Pancreas (tissue), 10 donors: ENCODE results near the gene DAND5. TPM values are rescaled to one million over a fixed set of nuclear protein-coding genes. Genes with fewer than 3 reads are reported as not detected.

Source experiments
- ATAC-seq, 4 donors: fragments of 200-7000 bp; cut with Tn5 transposase; one replicate each; pipeline versions ENCODE4 v1.8.0 to v1.9.1; 2020; ENCODE audit warnings: mild to moderate bottlenecking in 4 of 4, moderate library complexity in 4 of 4
- DNase-seq, 6 donors: peaks; one replicate each; pipeline ENCODE4 v3.0.0-alpha.2; 2020
- FAIRE-seq: peaks from 2 replicates; lab custom pipeline; 2012; peaks lifted over from hg19 to GRCh38; lab: Jason Lieb, UNC
- H3K27ac ChIP-seq, 4 donors: fragments of 200-600 bp; sonication (generic); 1 replicate in 3 of 4; 2 replicates in 1 of 4; pipeline versions ENCODE4 v1.5.0 to v1.8.0; 2020
- H3K27me3 ChIP-seq, 4 donors: fragments of 200-600 bp; one replicate each; pipeline ENCODE4 v1.8.0; 2021
- H3K36me3 ChIP-seq, 3 donors: fragments of 200-600 bp; sonication (generic) in 1 of 3; one replicate each; pipeline versions ENCODE4 v1.5.0 to v1.8.0; 2020 to 2021
- H3K4me1 ChIP-seq, 3 donors: fragments of 200-600 bp; one replicate each; pipeline ENCODE4 v1.8.0; 2021
- H3K4me3 ChIP-seq, 4 donors: fragments of 200-600 bp; sonication (generic) in 2 of 4; one replicate each; pipeline versions ENCODE4 v1.5.0 to v1.8.0; 2020 to 2021
- H3K9me3 ChIP-seq, 4 donors: fragments of 200-600 bp; one replicate each; pipeline ENCODE4 v1.8.0; 2021
- WGBS, 2 donors: extraction: QIAGEN DNeasy Blood & Tissue Kit; methylation state at CpG; one replicate each; pipeline ENCODE4 v1.1.7; 2013; 5-methylcytosine and 5-hydroxymethylcytosine counted together
- intact Hi-C, 3 donors: fragments of 100-400 bp; cut with DNase I; formaldehyde crosslinking; loops; one replicate each; pipeline versions ENCODE4 v1.11.1 to v1.14.2; 2022
- polyA plus RNA-seq, 2 donors: library from polyadenylated mRNA; stranded (reverse); fragments of 200-250 nt; gene quantifications; one replicate each; pipeline ENCODE4 v1.2.3, GENCODE V29; 2013
- total RNA-seq, 6 donors: library from RNA; stranded (reverse); fragmentation: NEBNext Ultra II Directional in 4 of 6; extraction: Animal tissue kit (Norgen Biotek cat#: 25700) in 4 of 6; gene quantifications; one replicate each; pipeline versions ENCODE4 v1.2.1 to v1.2.4, GENCODE V29; 2021 to 2023
- TF ChIP-seq, protein P1 (sequence below), 4 donors: fragments of 200-600 bp; sonication (generic) in 3 of 4; IDR thresholded peaks; one replicate each; pipeline versions ENCODE4 v1.5.0 to v1.8.0; 2021; ENCODE audit warnings: antibody characterized with exemption in 4 of 4
- donor health status: healthy with polysubstance abuse.
- donor health status: DM: no; HTN: no; CAD: no; lungs with moderate emphysema.
- donor health status: DM: no; HTN: no; CAD: no.
- donor health status: control.
- donor health status: control.
- donor health status: Bipolar disorder and iron deficiency.
- donor health status: DM: yes; HTN: yes; CAD: no.
- donor health status: DM: no; HTN: no; CAD: no.
- donor health status: DM: no; HTN: no; CAD: no.
- donor health status: DM: yes; HTN: yes; CAD: no.

The DAND5 gene
- total and polyA plus RNA-seq, 8 donors = 0.12 to 0.23 (median 0.14) TPM; not detected in 4

DNA sequence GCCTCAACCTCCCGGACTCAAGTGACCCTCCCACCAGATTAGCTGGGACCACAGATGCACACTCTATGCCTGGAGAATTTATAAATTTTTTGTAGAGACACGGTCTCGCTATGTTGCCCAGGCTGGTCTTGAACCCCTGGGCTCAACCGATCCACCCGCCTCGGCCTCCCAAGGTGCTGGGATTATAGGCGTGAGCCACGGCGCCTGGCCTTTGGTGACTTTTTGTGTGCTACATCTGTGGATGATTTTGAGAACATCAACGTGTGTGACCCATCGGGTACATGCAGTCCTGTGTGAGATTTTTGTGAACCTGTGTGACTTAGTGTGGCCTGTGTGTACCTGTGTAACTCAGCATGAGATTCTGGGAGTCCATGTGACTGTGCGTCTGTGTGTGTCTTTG, 17.4 kb downstream of the DAND5 start:
- intact Hi-C loops = loop anchor here in 2 of 3 donors (5.0 to 10.0 kb wide), 2 partner anchors 46 to 78 kb away; no protein-coding TSS in a partner anchor
- no peak for DNase-seq
- ATAC-seq = no peak
- no peaks in the 10 kb centered on the region for H3K9me3 ChIP-seq
- no peaks in the 10 kb centered on the region for H3K27me3 ChIP-seq
- H3K27ac ChIP-seq = no peak overlapping the region
- no peak overlapping the region for H3K4me3 ChIP-seq
- peaks cover 0 to 3% (median 0%) of the 10 kb centered on the region in 3 donors for H3K4me1 ChIP-seq
- FAIRE-seq = no peak
- 92 to 95% methylated on average over 12 of the region's 12 CpGs for WGBS, 2 donors
- TF ChIP-seq, protein P1, sequence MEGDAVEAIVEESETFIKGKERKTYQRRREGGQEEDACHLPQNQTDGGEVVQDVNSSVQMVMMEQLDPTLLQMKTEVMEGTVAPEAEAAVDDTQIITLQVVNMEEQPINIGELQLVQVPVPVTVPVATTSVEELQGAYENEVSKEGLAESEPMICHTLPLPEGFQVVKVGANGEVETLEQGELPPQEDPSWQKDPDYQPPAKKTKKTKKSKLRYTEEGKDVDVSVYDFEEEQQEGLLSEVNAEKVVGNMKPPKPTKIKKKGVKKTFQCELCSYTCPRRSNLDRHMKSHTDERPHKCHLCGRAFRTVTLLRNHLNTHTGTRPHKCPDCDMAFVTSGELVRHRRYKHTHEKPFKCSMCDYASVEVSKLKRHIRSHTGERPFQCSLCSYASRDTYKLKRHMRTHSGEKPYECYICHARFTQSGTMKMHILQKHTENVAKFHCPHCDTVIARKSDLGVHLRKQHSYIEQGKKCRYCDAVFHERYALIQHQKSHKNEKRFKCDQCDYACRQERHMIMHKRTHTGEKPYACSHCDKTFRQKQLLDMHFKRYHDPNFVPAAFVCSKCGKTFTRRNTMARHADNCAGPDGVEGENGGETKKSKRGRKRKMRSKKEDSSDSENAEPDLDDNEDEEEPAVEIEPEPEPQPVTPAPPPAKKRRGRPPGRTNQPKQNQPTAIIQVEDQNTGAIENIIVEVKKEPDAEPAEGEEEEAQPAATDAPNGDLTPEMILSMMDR (IDR thresholded peaks at IDR 0.05) = no peak
- no peaks in the 10 kb centered on the region for H3K36me3 ChIP-seq

DNA sequence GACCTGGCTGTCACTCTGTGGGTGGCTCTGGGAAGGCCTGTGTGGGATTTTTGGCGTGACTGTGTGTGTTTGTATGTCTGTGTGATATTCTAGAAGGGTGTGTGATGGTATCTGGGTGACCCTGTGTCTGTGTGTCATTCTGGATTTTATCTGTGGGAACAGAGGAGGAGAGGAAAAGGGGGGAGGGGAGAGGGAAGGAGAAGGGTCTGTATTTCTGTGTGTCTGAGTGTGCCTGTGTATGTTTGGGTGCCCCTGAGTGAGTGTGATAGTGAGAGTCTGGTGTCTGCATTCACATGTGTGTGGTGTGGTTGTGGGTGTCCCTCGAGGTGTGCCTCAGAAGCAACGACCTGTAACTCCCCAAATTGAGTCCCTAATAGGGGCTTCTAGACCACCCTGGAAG, 17.8 kb downstream of the DAND5 start:
- no peaks in the 10 kb centered on the region for H3K9me3 ChIP-seq
- no peaks in the 10 kb centered on the region for H3K36me3 ChIP-seq
- no peaks in the 10 kb centered on the region for H3K27me3 ChIP-seq
- DNase-seq (no peak), ATAC-seq (no peak), FAIRE-seq (no peak)
- intact Hi-C loops = loop anchor here in 2 of 3 donors (5.0 to 10.0 kb wide), 2 partner anchors 45 to 78 kb away; no protein-coding TSS in a partner anchor
- no peak overlapping the region for H3K4me3 ChIP-seq
- 67 to 75% methylated on average over 3 of the region's 3 CpGs for WGBS, 2 donors
- H3K27ac ChIP-seq = no peak overlapping the region
- H3K4me1 ChIP-seq = peaks cover 0 to 3% (median 0%) of the 10 kb centered on the region in 3 donors
- TF ChIP-seq, protein P1 (IDR thresholded peaks at IDR 0.05) = no peak

DNA sequence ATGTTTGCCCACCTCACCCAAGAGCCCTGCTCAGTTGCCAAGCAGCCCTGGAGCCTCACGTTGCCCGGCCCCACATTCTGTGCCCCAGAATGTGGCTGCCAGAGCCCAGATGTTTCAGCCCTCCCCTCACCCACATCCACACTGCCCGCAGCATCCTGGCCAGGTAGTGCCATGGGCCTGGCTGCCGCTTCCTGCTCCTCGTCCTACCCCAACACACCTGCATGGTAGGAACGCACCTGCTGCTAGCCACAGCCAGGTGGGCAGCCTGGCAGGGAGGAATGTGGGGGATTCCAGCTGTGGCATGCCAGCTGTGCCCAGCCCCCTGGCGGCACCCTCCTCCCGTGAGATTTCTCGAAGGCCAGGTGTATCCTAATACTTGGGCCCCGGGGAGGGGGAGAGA, 18.4 kb downstream of the DAND5 start:
- intact Hi-C loops = loop anchor here in 2 of 3 donors (5.0 to 10.0 kb wide), 2 partner anchors 45 to 77 kb away; no protein-coding TSS in a partner anchor
- Histone ChIP-seq H3K27me3 (no peaks in the 10 kb centered on the region), H3K36me3 (no peaks in the 10 kb centered on the region), H3K4me3 (no peak overlapping the region), H3K27ac (no peak overlapping the region), H3K4me1 (peaks cover 0 to 3% (median 0%) of the 10 kb centered on the region in 3 donors), H3K9me3 (no peaks in the 10 kb centered on the region)
- TF ChIP-seq, protein P1 (IDR thresholded peaks at IDR 0.05) = no peak
- 69 to 72% methylated on average over 8 to 10 of the region's 10 CpGs for WGBS, 2 donors
- ATAC-seq (no peak), DNase-seq (no peak), FAIRE-seq (no peak)

DNA sequence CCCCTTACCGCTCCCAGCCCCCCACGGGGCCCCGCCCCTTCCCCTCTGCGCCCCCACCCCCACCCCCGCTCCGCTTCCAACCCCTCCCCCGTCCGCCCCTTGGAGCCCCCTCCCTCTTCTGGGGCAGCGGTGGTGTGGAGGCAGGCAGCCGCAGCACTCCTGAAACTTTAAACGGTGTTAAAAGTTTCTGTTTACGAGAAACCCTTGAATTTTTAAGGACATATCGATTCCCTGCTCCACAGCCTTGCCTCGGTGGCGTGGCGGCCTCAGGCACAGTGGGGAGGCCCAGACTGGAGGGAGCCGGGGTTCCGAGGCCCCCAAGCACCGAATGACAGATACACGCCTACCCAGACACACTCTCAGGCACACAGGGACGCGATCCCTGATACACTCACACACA, 21.1 kb downstream of the DAND5 start:
- no peak for FAIRE-seq
- no peaks in the 10 kb centered on the region for H3K9me3 ChIP-seq
- intact Hi-C loops = no loop called here
- H3K4me1 ChIP-seq = no peaks in the 10 kb centered on the region
- ATAC-seq = no peak
- no peak overlapping the region for H3K27ac ChIP-seq
- DNase-seq = no peak
- TF ChIP-seq, protein P1 (IDR thresholded peaks at IDR 0.05) = no peak
- H3K4me3 ChIP-seq = no peak overlapping the region
- no peaks in the 10 kb centered on the region for H3K27me3 ChIP-seq
- H3K36me3 ChIP-seq = no peaks in the 10 kb centered on the region
- WGBS, 2 donors = 46 to 49% methylated on average over 17 to 21 of the region's 22 CpGs

DNA sequence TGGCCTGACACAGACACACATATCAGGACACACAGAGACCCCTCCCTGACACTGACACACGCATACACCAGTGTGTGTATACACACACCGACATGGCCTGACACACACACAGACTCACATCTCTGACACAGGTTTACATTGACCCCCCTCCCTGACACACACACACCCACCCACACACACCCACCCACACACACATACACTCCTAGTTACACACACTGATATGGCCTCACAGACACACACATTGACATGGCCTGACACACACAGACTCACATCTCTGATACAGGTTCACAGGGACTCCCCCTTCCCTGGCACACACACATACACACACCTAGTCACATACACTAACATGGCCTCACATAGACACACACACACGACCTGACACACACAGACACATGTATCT, 21.5 kb downstream of the DAND5 start:
- Histone ChIP-seq H3K9me3 (no peaks in the 10 kb centered on the region), H3K4me3 (no peak overlapping the region), H3K4me1 (no peaks in the 10 kb centered on the region), H3K27me3 (no peaks in the 10 kb centered on the region), H3K36me3 (no peaks in the 10 kb centered on the region), H3K27ac (no peak overlapping the region)
- DNase-seq = no peak
- 59 to 66% methylated on average over 3 of the region's 3 CpGs for WGBS, 2 donors
- intact Hi-C loops = no loop called here
- no peak for FAIRE-seq
- ATAC-seq = no peak
- TF ChIP-seq, protein P1 (IDR thresholded peaks at IDR 0.05) = no peak
